ENCODE measurements around the gene NRIP1. TPM values are rescaled to one million over a fixed set of nuclear protein-coding genes. Genes with fewer than 3 reads are reported as not detected.

Gene NRIP1
- total RNA-seq, 2 experiments from 2014 or later = 12.4 to 12.8 TPM

DNA sequence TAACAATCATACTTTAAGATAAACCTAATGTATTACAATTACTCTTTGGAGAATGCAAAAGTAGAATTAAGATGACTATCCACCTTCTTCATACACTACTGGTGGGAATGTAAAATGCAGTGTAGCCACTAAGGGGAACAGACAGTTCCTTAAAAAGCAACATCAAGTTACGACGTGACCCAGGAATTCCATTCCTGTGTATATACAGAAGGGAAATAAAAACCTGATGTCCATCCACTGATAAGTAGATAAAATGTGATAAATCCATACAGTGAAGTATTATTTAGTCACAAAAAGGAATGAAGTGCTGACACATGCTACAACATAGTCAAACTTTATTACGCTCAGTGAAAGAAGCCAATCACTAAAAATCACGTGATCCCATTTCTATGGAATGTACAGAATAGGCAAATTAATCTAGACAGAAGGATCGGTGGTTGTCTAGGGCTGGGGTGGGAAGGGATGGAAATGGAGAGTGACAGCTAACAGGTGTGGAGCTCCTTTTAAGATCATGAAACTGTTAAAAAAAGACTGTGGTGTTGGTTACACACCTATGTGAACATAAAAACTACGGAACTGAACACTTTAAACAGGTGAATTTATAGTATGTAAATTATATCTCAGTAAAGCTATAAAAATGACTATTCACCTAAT lies 42.1 kb downstream of the NRIP1 start:
- H3K4me3 Mint-ChIP-seq = no peak overlapping the region
- CTCF ChIA-PET = no interaction called here

DNA sequence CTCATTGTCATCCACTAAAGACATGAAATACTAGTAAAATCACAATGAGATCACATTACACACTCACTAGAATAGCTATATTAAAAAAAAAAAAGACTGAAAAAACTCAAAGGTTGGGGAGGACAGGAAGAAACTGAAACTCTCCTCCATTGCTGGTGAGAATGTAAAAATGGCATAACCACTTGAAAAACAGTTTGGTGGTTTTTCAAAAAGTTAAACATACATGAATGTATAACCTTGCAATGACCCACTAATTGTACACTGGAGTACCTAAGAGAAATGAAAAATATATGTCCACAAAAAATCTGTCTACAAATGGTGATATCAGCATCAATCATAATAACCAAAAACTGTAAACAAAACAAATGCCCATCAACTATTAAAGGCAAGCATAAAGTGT lies 44.0 kb downstream of the NRIP1 start:
- no peak overlapping the region for H3K4me3 Mint-ChIP-seq
- TF ChIP-seq, protein P1, sequence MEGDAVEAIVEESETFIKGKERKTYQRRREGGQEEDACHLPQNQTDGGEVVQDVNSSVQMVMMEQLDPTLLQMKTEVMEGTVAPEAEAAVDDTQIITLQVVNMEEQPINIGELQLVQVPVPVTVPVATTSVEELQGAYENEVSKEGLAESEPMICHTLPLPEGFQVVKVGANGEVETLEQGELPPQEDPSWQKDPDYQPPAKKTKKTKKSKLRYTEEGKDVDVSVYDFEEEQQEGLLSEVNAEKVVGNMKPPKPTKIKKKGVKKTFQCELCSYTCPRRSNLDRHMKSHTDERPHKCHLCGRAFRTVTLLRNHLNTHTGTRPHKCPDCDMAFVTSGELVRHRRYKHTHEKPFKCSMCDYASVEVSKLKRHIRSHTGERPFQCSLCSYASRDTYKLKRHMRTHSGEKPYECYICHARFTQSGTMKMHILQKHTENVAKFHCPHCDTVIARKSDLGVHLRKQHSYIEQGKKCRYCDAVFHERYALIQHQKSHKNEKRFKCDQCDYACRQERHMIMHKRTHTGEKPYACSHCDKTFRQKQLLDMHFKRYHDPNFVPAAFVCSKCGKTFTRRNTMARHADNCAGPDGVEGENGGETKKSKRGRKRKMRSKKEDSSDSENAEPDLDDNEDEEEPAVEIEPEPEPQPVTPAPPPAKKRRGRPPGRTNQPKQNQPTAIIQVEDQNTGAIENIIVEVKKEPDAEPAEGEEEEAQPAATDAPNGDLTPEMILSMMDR (IDR thresholded peaks at IDR 0.05) = no peak
- H3K4me1 Mint-ChIP-seq (ENCODE audit: low read depth) = peaks cover 31% of the 10 kb centered on the region
- intact Hi-C loops (cut with micrococcal nuclease) = no loop called here
- H3K27me3 Mint-ChIP-seq = no peaks in the 10 kb centered on the region
- peaks cover 9% of the 10 kb centered on the region for H3K36me3 Mint-ChIP-seq (ENCODE audit: low read depth)
- ChIA-PET CTCF (interaction anchor here (0.8 kb wide), 1 partner anchor 13 kb away, joined by 3 read pairs; no protein-coding TSS in a partner anchor), POLR2A (no interaction called here)
- no peak overlapping the region for H3K27ac Mint-ChIP-seq
- DNase-seq (no peak), ATAC-seq (no peak)
- H3K9me3 Mint-ChIP-seq = peaks cover 8% of the 10 kb centered on the region

More for the DNA sequence above, 42.1 kb downstream of the NRIP1 start:
- peaks cover 8% of the 10 kb centered on the region for H3K9me3 Mint-ChIP-seq
- POLR2A ChIA-PET = interaction anchor here (0.6 kb wide), 1 partner anchor 173 kb away, joined by 4 read pairs; no protein-coding TSS in a partner anchor
- ATAC-seq (no peak), DNase-seq (no peak)
- H3K27ac Mint-ChIP-seq = no peak overlapping the region
- no peaks in the 10 kb centered on the region for H3K27me3 Mint-ChIP-seq
- TF ChIP-seq, protein P1 (IDR thresholded peaks at IDR 0.05) = no peak
- intact Hi-C loops (cut with micrococcal nuclease) = no loop called here
- H3K36me3 Mint-ChIP-seq (ENCODE audit: low read depth) = peaks cover 9% of the 10 kb centered on the region
- peaks cover 33% of the 10 kb centered on the region for H3K4me1 Mint-ChIP-seq (ENCODE audit: low read depth)

DNA sequence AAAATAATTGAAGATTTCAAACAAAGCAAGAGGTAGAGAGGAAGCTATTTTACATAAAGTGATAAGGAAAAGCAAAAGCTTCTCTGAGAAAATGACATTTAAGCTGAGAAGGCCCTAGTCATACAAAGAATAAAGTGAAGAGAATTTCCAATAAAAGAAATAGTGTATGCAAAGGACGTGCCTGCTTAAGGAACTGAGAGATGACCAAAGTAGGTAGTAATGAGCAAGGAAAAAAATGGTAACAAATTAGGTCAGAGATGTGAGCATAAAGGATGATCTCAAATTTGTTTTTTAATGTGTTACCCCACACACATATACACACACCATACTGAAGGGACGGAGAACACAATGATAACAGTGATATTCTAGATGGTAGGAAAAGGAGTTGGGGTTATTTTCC lies 46.4 kb downstream of the NRIP1 start:
- intact Hi-C loops (cut with micrococcal nuclease) = no loop called here
- ChIA-PET POLR2A (no interaction called here), CTCF (no interaction called here)
- TF ChIP-seq, protein P1 (IDR thresholded peaks at IDR 0.05) = no peak
- DNase-seq (no peak), ATAC-seq (peak; percentile 64)
- no peak overlapping the region for H3K4me3 Mint-ChIP-seq
- H3K27me3 Mint-ChIP-seq = no peaks in the 10 kb centered on the region
- H3K36me3 Mint-ChIP-seq (ENCODE audit: low read depth) = peaks cover 11% of the 10 kb centered on the region
- H3K9me3 Mint-ChIP-seq = peaks cover 8% of the 10 kb centered on the region
- H3K4me1 Mint-ChIP-seq (ENCODE audit: low read depth) = peaks cover 30% of the 10 kb centered on the region
- no peak overlapping the region for H3K27ac Mint-ChIP-seq

GRCh38 chr21:15015622-15016471 lies 49.0 kb downstream of the NRIP1 start:
- DNase-seq (no peak), ATAC-seq (peak; percentile 55)
- Mint-ChIP-seq H3K27ac (no peak overlapping the region), H3K27me3 (no peaks in the 10 kb centered on the region), H3K36me3 (ENCODE audit: low read depth) (peaks cover 3% of the 10 kb centered on the region), H3K4me3 (no peak overlapping the region), H3K9me3 (no peaks in the 10 kb centered on the region), H3K4me1 (ENCODE audit: low read depth) (peaks cover 29% of the 10 kb centered on the region)
- intact Hi-C loops (cut with micrococcal nuclease) = no loop called here
- ChIA-PET POLR2A (no interaction called here), CTCF (no interaction called here)
- TF ChIP-seq, protein P1 (IDR thresholded peaks at IDR 0.05) = no peak

GRCh38 chr21:15014221-15014620 lies 50.6 kb downstream of the NRIP1 start:
- CTCF ChIA-PET = interaction anchor here (0.9 kb wide), 1 partner anchor 11 kb away, joined by 3 read pairs; no protein-coding TSS in a partner anchor
- H3K36me3 Mint-ChIP-seq (ENCODE audit: low read depth) = peaks cover 10% of the 10 kb centered on the region
- DNase-seq (no peak), ATAC-seq (no peak)
- H3K27me3 Mint-ChIP-seq = no peaks in the 10 kb centered on the region
- no peak overlapping the region for H3K27ac Mint-ChIP-seq
- H3K9me3 Mint-ChIP-seq = no peaks in the 10 kb centered on the region
- no peak overlapping the region for H3K4me3 Mint-ChIP-seq
- TF ChIP-seq, protein P1 (IDR thresholded peaks at IDR 0.05) = no peak
- H3K4me1 Mint-ChIP-seq (ENCODE audit: low read depth) = peaks cover 25% of the 10 kb centered on the region
- POLR2A ChIA-PET = no interaction called here
- intact Hi-C loops (cut with micrococcal nuclease) = no loop called here

Data from activated CD8-positive, alpha-beta T cell treated with anti-CD3 and anti-CD28 coated beads for 36 hours (primary cell).